ENCODE results near the gene C19orf85. TPM values are rescaled to one million over a fixed set of nuclear protein-coding genes. Genes with fewer than 3 reads are reported as not detected.

Gene C19orf85
- total and polyA plus RNA-seq, 12 donors, result not detected

DNA sequence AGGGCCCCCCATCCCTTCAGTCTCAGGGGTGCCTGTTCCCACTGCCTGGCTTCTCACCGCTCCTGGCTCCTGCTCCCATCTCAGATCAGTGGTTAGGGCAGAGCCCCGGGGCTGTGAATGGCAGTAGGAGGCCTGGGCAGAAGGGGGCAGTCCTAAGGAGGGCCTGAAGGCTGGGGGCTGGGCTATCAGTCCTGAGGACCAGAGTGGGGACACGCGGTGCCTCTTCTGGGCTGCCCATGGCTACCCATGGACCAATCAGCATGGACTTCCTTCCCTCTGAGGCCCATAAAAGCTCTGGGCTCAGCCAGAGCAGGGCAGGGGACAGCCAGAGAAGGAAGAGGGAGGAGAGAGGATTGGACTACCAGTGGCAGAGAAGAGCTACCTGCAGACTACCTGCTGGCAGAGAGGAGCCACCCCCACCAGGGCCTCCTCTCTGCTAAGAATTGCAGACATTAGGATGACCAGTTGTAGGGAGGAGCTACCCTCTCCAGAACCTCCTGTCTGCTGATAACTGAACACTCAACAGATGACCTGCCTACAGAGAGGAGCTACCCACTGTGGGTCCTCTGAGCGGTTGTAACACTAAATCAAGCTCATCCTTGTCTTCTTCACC is 44.8 kb downstream of the C19orf85 start:
- no peak for DNase-seq
- Histone ChIP-seq H3K9me3 (replicated peaks in 1 of 3) (no peaks in the 10 kb centered on the region), H3K4me1 (replicated peaks in 1 of 2) (no peaks in the 10 kb centered on the region), H3K27me3 (no peaks in the 10 kb centered on the region), H3K4me3 (no peak overlapping the region), H3K27ac (no peak overlapping the region), H3K36me3 (replicated peaks in 1 of 2) (no peaks in the 10 kb centered on the region)
- no peak for TF ChIP-seq POLR2A (IDR thresholded peaks at IDR 0.05)
- TF ChIP-seq, protein P1, sequence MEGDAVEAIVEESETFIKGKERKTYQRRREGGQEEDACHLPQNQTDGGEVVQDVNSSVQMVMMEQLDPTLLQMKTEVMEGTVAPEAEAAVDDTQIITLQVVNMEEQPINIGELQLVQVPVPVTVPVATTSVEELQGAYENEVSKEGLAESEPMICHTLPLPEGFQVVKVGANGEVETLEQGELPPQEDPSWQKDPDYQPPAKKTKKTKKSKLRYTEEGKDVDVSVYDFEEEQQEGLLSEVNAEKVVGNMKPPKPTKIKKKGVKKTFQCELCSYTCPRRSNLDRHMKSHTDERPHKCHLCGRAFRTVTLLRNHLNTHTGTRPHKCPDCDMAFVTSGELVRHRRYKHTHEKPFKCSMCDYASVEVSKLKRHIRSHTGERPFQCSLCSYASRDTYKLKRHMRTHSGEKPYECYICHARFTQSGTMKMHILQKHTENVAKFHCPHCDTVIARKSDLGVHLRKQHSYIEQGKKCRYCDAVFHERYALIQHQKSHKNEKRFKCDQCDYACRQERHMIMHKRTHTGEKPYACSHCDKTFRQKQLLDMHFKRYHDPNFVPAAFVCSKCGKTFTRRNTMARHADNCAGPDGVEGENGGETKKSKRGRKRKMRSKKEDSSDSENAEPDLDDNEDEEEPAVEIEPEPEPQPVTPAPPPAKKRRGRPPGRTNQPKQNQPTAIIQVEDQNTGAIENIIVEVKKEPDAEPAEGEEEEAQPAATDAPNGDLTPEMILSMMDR (IDR thresholded peaks at IDR 0.05), result no peak
- 59 to 75% (median 70%) methylated on average over 3 to 5 of the region's 5 CpGs for WGBS, 4 donors
- intact Hi-C loops (cut with DNase I), result loop anchor here (5.0 to 10.0 kb wide), 3 partner anchors 125 to 277 kb away; partner anchors contain the start of gene TNNT1 (in 1 of the 2)

DNA sequence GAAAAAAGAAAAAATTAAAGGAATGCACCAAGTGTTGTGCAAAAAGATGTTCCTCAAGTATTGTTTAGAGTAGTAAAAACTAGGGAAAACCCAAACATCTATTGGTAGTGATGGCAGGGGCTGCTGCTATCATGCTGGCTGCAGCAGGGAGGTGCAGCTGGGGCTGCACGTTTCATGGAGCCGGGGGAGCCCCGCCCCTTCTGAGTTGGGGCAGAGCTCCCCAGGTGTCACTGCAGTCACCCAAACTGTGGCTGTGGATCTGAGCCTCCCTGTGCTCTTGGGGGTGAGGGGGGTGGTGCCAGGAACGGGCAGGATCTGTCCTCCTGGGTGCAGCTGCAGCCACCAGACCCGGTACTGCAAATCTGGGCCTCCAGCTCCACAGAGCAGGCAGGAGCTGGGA is 45.4 kb downstream of the C19orf85 start:
- no peak for DNase-seq
- H3K27ac ChIP-seq, result no peak overlapping the region
- no peaks in the 10 kb centered on the region for H3K9me3 ChIP-seq (replicated peaks in 1 of 3)
- no peaks in the 10 kb centered on the region for H3K4me1 ChIP-seq (replicated peaks in 1 of 2)
- intact Hi-C loops (cut with DNase I), result loop anchor here (5.0 to 10.0 kb wide), 3 partner anchors 124 to 277 kb away; partner anchors contain the start of gene TNNT1 (in 1 of the 2)
- no peak overlapping the region for H3K4me3 ChIP-seq
- no peaks in the 10 kb centered on the region for H3K27me3 ChIP-seq
- TF ChIP-seq, protein P1 (IDR thresholded peaks at IDR 0.05), result no peak
- TF ChIP-seq POLR2A (IDR thresholded peaks at IDR 0.05), result no peak
- 48 to 75% (median 59%) methylated on average over 3 to 5 of the region's 5 CpGs for WGBS, 4 donors
- no peaks in the 10 kb centered on the region for H3K36me3 ChIP-seq (replicated peaks in 1 of 2)

DNA sequence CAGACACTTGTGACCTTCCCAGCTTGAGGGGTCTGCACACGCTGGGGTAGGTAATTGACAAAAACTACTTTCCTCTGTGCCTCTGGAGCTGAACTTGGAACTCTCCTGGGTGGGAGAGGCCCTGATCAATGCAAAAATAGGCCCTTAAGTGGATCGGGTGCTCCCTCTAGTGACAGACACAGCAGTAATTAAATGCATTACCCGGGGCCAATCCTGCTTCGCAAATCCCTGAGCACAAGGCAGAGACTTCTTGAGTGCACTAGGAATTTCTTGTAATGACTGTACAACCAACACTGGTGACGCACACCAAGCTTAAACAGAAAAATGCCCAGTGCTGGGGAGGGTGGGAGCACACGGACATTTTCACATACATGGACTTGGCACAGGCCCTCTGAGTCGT is 46.4 kb downstream of the C19orf85 start:
- intact Hi-C loops (cut with DNase I), result loop anchor here (5.0 to 10.0 kb wide), 3 partner anchors 123 to 276 kb away; partner anchors contain the start of gene TNNT1 (in 1 of the 2)

More for the DNA sequence above, 46.4 kb downstream of the C19orf85 start:
- no peaks in the 10 kb centered on the region for H3K36me3 ChIP-seq (replicated peaks in 1 of 2)
- no peak overlapping the region for H3K27ac ChIP-seq
- no peak overlapping the region for H3K4me3 ChIP-seq
- DNase-seq, result peak; percentile 67 to 82 (median 76)
- no peaks in the 10 kb centered on the region for H3K4me1 ChIP-seq (replicated peaks in 1 of 2)
- no peaks in the 10 kb centered on the region for H3K27me3 ChIP-seq
- H3K9me3 ChIP-seq (replicated peaks in 1 of 3), result no peaks in the 10 kb centered on the region
- 11 to 19% (median 16%) methylated on average over 7 of the region's 7 CpGs for WGBS, 4 donors
- TF ChIP-seq, protein P1 (IDR thresholded peaks at IDR 0.05), result peak; percentile 69 to 86 (median 76)
- TF ChIP-seq POLR2A (IDR thresholded peaks at IDR 0.05), result no peak

Other genes starting within 250 kb of the C19orf85 start
- 1 to 10 TPM; 1.5 to 5.2 (median 4.1) TPM for gene TMEM86B, start 236.0 kb downstream of the C19orf85 start, total RNA-seq
- 10 to 100 TPM in 2 of 3 donors, under 1 TPM in 1; 0.20 to 47.8 (median 23.1) TPM for gene TMEM86B, start 236.0 kb downstream of the C19orf85 start, polyA plus RNA-seq
- gene PPP6R1, start 205.7 kb downstream of the C19orf85 start, total RNA-seq, result 100 to 1,000 TPM in 2 of 9 donors, 10 to 100 TPM in 7; 28.9 to 116 (median 87.2) TPM
- 100 to 1,000 TPM in 1 of 3 donors, 10 to 100 TPM in 2; 33.4 to 102 (median 56.1) TPM for gene PPP6R1, start 205.7 kb downstream of the C19orf85 start, polyA plus RNA-seq
- 10 to 100 TPM; 22.0 to 46.0 (median 31.8) TPM for gene HSPBP1, start 184.6 kb downstream of the C19orf85 start, total RNA-seq
- gene HSPBP1, start 184.6 kb downstream of the C19orf85 start, polyA plus RNA-seq, result 10 to 100 TPM; 18.8 to 49.8 (median 49.2) TPM
- 10 to 100 TPM in 7 of 9 donors, 1 to 10 TPM in 2; 2.0 to 24.9 (median 13.1) TPM for gene BRSK1, start 180.8 kb downstream of the C19orf85 start, total RNA-seq
- 10 to 100 TPM in 2 of 3 donors, 1 to 10 TPM in 1; 7.2 to 64.3 (median 27.6) TPM for gene BRSK1, start 180.8 kb downstream of the C19orf85 start, polyA plus RNA-seq
- 10 to 100 TPM in 2 of 9 donors, 1 to 10 TPM in 6, under 1 TPM in 1; 0.11 to 20.8 (median 7.9) TPM for gene TMEM150B, start 139.4 kb downstream of the C19orf85 start, total RNA-seq
- 1 to 10 TPM in 2 of 3 donors, under 1 TPM in 1; 0.51 to 4.7 (median 2.5) TPM for gene TMEM150B, start 139.4 kb downstream of the C19orf85 start, polyA plus RNA-seq
- gene KMT5C, start 124.9 kb downstream of the C19orf85 start, total RNA-seq, result 10 to 100 TPM in 6 of 9 donors, 1 to 10 TPM in 3; 3.9 to 38.3 (median 14.9) TPM
- gene KMT5C, start 124.9 kb downstream of the C19orf85 start, polyA plus RNA-seq, result 10 to 100 TPM in 2 of 3 donors, 1 to 10 TPM in 1; 1.4 to 56.7 (median 30.3) TPM
- under 1 TPM in 2 of 9 donors, not detected in 7; 0.17 to 0.18 TPM for gene COX6B2, start 110.0 kb downstream of the C19orf85 start, total RNA-seq
- gene COX6B2, start 110.0 kb downstream of the C19orf85 start, polyA plus RNA-seq, result not detected
- gene GARIN5B, start 101.5 kb downstream of the C19orf85 start, total RNA-seq, result not detected
- gene GARIN5B, start 101.5 kb downstream of the C19orf85 start, polyA plus RNA-seq, result not detected
- under 1 TPM in 2 of 9 donors, not detected in 7; 0.17 to 0.28 TPM for gene IL11, start 94.3 kb downstream of the C19orf85 start, total RNA-seq
- 1 to 10 TPM in 1 of 3 donors, under 1 TPM in 1, not detected in 1; 0.24 to 1.1 TPM for gene IL11, start 94.3 kb downstream of the C19orf85 start, polyA plus RNA-seq
- gene TMEM190, start 87.9 kb downstream of the C19orf85 start, total RNA-seq, result 1 to 10 TPM in 2 of 9 donors, under 1 TPM in 1, not detected in 6; 0.55 to 2.3 (median 1.1) TPM
- 10 to 100 TPM in 1 of 3 donors, 1 to 10 TPM in 1, under 1 TPM in 1; 0.62 to 63.0 (median 4.7) TPM for gene TMEM190, start 87.9 kb downstream of the C19orf85 start, polyA plus RNA-seq
- 1 to 10 TPM in 8 of 9 donors, under 1 TPM in 1; 0.28 to 9.3 (median 2.9) TPM for gene TMEM238, start 80.5 kb downstream of the C19orf85 start, total RNA-seq
- under 1 TPM in 1 of 3 donors, not detected in 2; 0.13 TPM for gene TMEM238, start 80.5 kb downstream of the C19orf85 start, polyA plus RNA-seq
- 1,000 to 10,000 TPM in 4 of 9 donors, 100 to 1,000 TPM in 5; 194 to 2,378 (median 694) TPM for gene RPL28, start 78.8 kb downstream of the C19orf85 start, total RNA-seq
- gene RPL28, start 78.8 kb downstream of the C19orf85 start, polyA plus RNA-seq, result 1,000 to 10,000 TPM in 2 of 3 donors, 100 to 1,000 TPM in 1; 577 to 2,804 (median 2,164) TPM
- 10 to 100 TPM; 13.0 to 57.1 (median 20.3) TPM for gene UBE2S, start 57.0 kb downstream of the C19orf85 start, total RNA-seq
- gene UBE2S, start 57.0 kb downstream of the C19orf85 start, polyA plus RNA-seq, result 10 to 100 TPM in 2 of 3 donors, 1 to 10 TPM in 1; 8.8 to 18.0 (median 11.9) TPM
- under 1 TPM in 5 of 9 donors, not detected in 4; 0.08 to 0.49 (median 0.20) TPM for gene SHISA7, start 21.5 kb downstream of the C19orf85 start, total RNA-seq
- 1 to 10 TPM in 2 of 3 donors, under 1 TPM in 1; 0.47 to 1.3 (median 1.1) TPM for gene SHISA7, start 21.5 kb downstream of the C19orf85 start, polyA plus RNA-seq
- 100 to 1,000 TPM in 1 of 9 donors, 10 to 100 TPM in 8; 58.2 to 181 (median 78.3) TPM for gene ISOC2, start 3.1 kb downstream of the C19orf85 start, total RNA-seq
- 100 to 1,000 TPM in 1 of 3 donors, 10 to 100 TPM in 2; 18.1 to 119 (median 75.0) TPM for gene ISOC2, start 3.1 kb downstream of the C19orf85 start, polyA plus RNA-seq
- 10 to 100 TPM in 3 of 9 donors, 1 to 10 TPM in 5, under 1 TPM in 1; 0.83 to 27.9 (median 8.7) TPM for gene ZNF628, start 11.9 kb upstream of the C19orf85 start, total RNA-seq
- gene ZNF628, start 11.9 kb upstream of the C19orf85 start, polyA plus RNA-seq, result 10 to 100 TPM in 1 of 3 donors, 1 to 10 TPM in 1, under 1 TPM in 1; 0.04 to 17.5 (median 3.7) TPM
- 10 to 100 TPM in 6 of 9 donors, 1 to 10 TPM in 3; 4.9 to 46.7 (median 18.3) TPM for gene NAT14, start 20.4 kb upstream of the C19orf85 start, total RNA-seq
- gene NAT14, start 20.4 kb upstream of the C19orf85 start, polyA plus RNA-seq, result 100 to 1,000 TPM in 1 of 3 donors, 10 to 100 TPM in 1, 1 to 10 TPM in 1; 6.2 to 108 (median 53.8) TPM
- gene SSC5D, start 23.7 kb upstream of the C19orf85 start, total RNA-seq, result 1 to 10 TPM in 8 of 9 donors, under 1 TPM in 1; 0.33 to 6.8 (median 4.4) TPM
- 1 to 10 TPM; 1.3 to 10.0 (median 1.5) TPM for gene SSC5D, start 23.7 kb upstream of the C19orf85 start, polyA plus RNA-seq
- not detected for gene SBK2, start 72.4 kb upstream of the C19orf85 start, total RNA-seq
- not detected for gene SBK2, start 72.4 kb upstream of the C19orf85 start, polyA plus RNA-seq
- under 1 TPM in 2 of 9 donors, not detected in 7; 0.18 to 0.68 TPM for gene SBK3, start 80.8 kb upstream of the C19orf85 start, total RNA-seq
- gene SBK3, start 80.8 kb upstream of the C19orf85 start, polyA plus RNA-seq, result under 1 TPM in 1 of 3 donors, not detected in 2; 0.10 TPM
- 10 to 100 TPM in 2 of 9 donors, 1 to 10 TPM in 7; 2.1 to 15.8 (median 7.9) TPM for gene ZNF579, start 116.1 kb upstream of the C19orf85 start, total RNA-seq
- 10 to 100 TPM in 2 of 3 donors, 1 to 10 TPM in 1; 2.8 to 27.1 (median 12.2) TPM for gene ZNF579, start 116.1 kb upstream of the C19orf85 start, polyA plus RNA-seq
- gene FIZ1, start 134.8 kb upstream of the C19orf85 start, total RNA-seq, result 10 to 100 TPM in 4 of 9 donors, 1 to 10 TPM in 5; 4.4 to 19.7 (median 9.2) TPM
- 10 to 100 TPM in 2 of 3 donors, 1 to 10 TPM in 1; 6.3 to 19.6 (median 15.2) TPM for gene FIZ1, start 134.8 kb upstream of the C19orf85 start, polyA plus RNA-seq
- gene ZNF524, start 135.5 kb upstream of the C19orf85 start, total RNA-seq, result 10 to 100 TPM in 8 of 9 donors, 1 to 10 TPM in 1; 7.7 to 83.7 (median 24.6) TPM
- 10 to 100 TPM in 2 of 3 donors, under 1 TPM in 1; 0.93 to 57.6 (median 57.1) TPM for gene ZNF524, start 135.5 kb upstream of the C19orf85 start, polyA plus RNA-seq
- 10 to 100 TPM in 5 of 9 donors, 1 to 10 TPM in 3, under 1 TPM in 1; 0.72 to 19.6 (median 10.3) TPM for gene ZNF865, start 140.9 kb upstream of the C19orf85 start, total RNA-seq
- 10 to 100 TPM in 2 of 3 donors, 1 to 10 TPM in 1; 2.0 to 24.7 (median 11.7) TPM for gene ZNF865, start 140.9 kb upstream of the C19orf85 start, polyA plus RNA-seq
- 10 to 100 TPM in 3 of 9 donors, 1 to 10 TPM in 6; 5.4 to 16.3 (median 9.7) TPM for gene ZNF784, start 159.8 kb upstream of the C19orf85 start, total RNA-seq
- 10 to 100 TPM in 1 of 3 donors, 1 to 10 TPM in 2; 3.5 to 13.6 (median 8.3) TPM for gene ZNF784, start 159.8 kb upstream of the C19orf85 start, polyA plus RNA-seq
- 10 to 100 TPM in 8 of 9 donors, 1 to 10 TPM in 1; 8.0 to 68.7 (median 42.0) TPM for gene ZNF580, start 176.3 kb upstream of the C19orf85 start, total RNA-seq
- 100 to 1,000 TPM in 1 of 3 donors, 10 to 100 TPM in 2; 16.6 to 101 (median 97.5) TPM for gene ZNF580, start 176.3 kb upstream of the C19orf85 start, polyA plus RNA-seq
- gene ZNF581, start 178.9 kb upstream of the C19orf85 start, total RNA-seq, result 10 to 100 TPM; 11.2 to 55.7 (median 22.7) TPM
- 10 to 100 TPM in 2 of 3 donors, 1 to 10 TPM in 1; 8.7 to 23.3 (median 22.4) TPM for gene ZNF581, start 178.9 kb upstream of the C19orf85 start, polyA plus RNA-seq
- gene CCDC106, start 183.5 kb upstream of the C19orf85 start, total RNA-seq, result 10 to 100 TPM; 21.7 to 42.8 (median 27.3) TPM
- gene CCDC106, start 183.5 kb upstream of the C19orf85 start, polyA plus RNA-seq, result 10 to 100 TPM; 14.8 to 63.8 (median 42.8) TPM
- 100 to 1,000 TPM in 6 of 9 donors, 10 to 100 TPM in 3; 76.0 to 178 (median 119) TPM for gene U2AF2, start 190.3 kb upstream of the C19orf85 start, total RNA-seq
- 100 to 1,000 TPM in 1 of 3 donors, 10 to 100 TPM in 2; 58.9 to 243 (median 85.3) TPM for gene U2AF2, start 190.3 kb upstream of the C19orf85 start, polyA plus RNA-seq
- 100 to 1,000 TPM in 8 of 9 donors, 10 to 100 TPM in 1; 20.1 to 235 (median 162) TPM for gene EPN1, start 210.5 kb upstream of the C19orf85 start, total RNA-seq
- gene EPN1, start 210.5 kb upstream of the C19orf85 start, polyA plus RNA-seq, result 100 to 1,000 TPM in 1 of 3 donors, 10 to 100 TPM in 2; 27.8 to 151 (median 77.1) TPM

Data from adrenal gland (tissue), 12 donors.